Mesenchymal stem cell (in vitro differentiated cells and primary cell): ENCODE data around the gene KLF15.

Source experiments
- DNase-seq: peaks from one replicate; pipeline ENCODE4 v3.0.0-alpha.2; 2013
- H2AFZ ChIP-seq: one replicate; pipeline ENCODE4 v1.6.1; 2013; ENCODE audit warnings: low read depth, mild to moderate bottlenecking, control low read depth, inconsistent platforms, low read length, moderate library complexity
- H2AK5ac ChIP-seq: 2 replicates; pipeline ENCODE4 v1.6.1; 2013; ENCODE audit warnings: low read length, moderate library complexity, mild to moderate bottlenecking, inconsistent platforms; ENCODE audit not compliant: severe bottlenecking
- H2BK120ac ChIP-seq: one replicate; pipeline ENCODE4 v1.6.1; 2013; ENCODE audit warnings: low read depth, mild to moderate bottlenecking, inconsistent platforms, low read length, moderate library complexity
- H2BK12ac ChIP-seq, 2 experiments: one replicate each; pipeline ENCODE4 v1.6.1; 2013; ENCODE audit warnings: inconsistent platforms in 2 of 2, low read length in 2 of 2, mild to moderate bottlenecking in 2 of 2, moderate library complexity in 2 of 2, control low read depth in 1 of 2
- H2BK15ac ChIP-seq: one replicate; pipeline ENCODE4 v1.6.1; 2013; ENCODE audit warnings: mild to moderate bottlenecking, low read depth, inconsistent platforms; ENCODE audit not compliant: poor library complexity, severe bottlenecking
- H2BK5ac ChIP-seq: 2 replicates; pipeline ENCODE4 v1.6.1; 2013; ENCODE audit warnings: low read depth, mild to moderate bottlenecking, low read length, control low read depth, inconsistent platforms; ENCODE audit not compliant: poor library complexity, severe bottlenecking
- H3K14ac ChIP-seq, 2 experiments: one replicate each; pipeline ENCODE4 v1.6.1; 2013; ENCODE audit warnings: inconsistent platforms in 2 of 2, low read length in 2 of 2, control low read depth in 1 of 2, mild to moderate bottlenecking in 1 of 2, moderate library complexity in 1 of 2
- H3K18ac ChIP-seq, 2 experiments: one replicate each; pipeline ENCODE4 v1.6.1; 2013; ENCODE audit warnings: inconsistent platforms in 2 of 2, low read length in 2 of 2, control low read depth in 1 of 2, low read depth in 1 of 2, mild to moderate bottlenecking in 1 of 2
- H3K23ac ChIP-seq, 2 experiments: one replicate each; pipeline ENCODE4 v1.6.1; 2013; ENCODE audit warnings: inconsistent platforms in 2 of 2, low read length in 2 of 2, mild to moderate bottlenecking in 2 of 2, moderate library complexity in 2 of 2, control low read depth in 1 of 2
- H3K27ac ChIP-seq: 2 replicates; pipeline ENCODE4 v1.5.1; 2013; ENCODE audit warnings: mild to moderate bottlenecking, moderate library complexity, low read length, control low read depth, inconsistent platforms; ENCODE audit not compliant: poor library complexity, severe bottlenecking
- H3K27me3 ChIP-seq, 2 experiments: 2 replicates each; pipeline versions ENCODE4 v1.6.1 to v1.7.0; 2013; ENCODE audit warnings: low read length in 2 of 2, mild to moderate bottlenecking in 2 of 2, moderate library complexity in 2 of 2, control low read depth in 1 of 2, inconsistent platforms in 1 of 2; ENCODE audit not compliant: control insufficient read depth in 1 of 2, insufficient read depth in 1 of 2
- H3K36me3 ChIP-seq, 2 experiments: 2 replicates each; pipeline versions ENCODE4 v1.6.1 to v1.7.0; 2013; ENCODE audit warnings: low read length in 2 of 2, control low read depth in 1 of 2, inconsistent platforms in 1 of 2, low read depth in 1 of 2, mild to moderate bottlenecking in 1 of 2; ENCODE audit not compliant: insufficient read depth in 2 of 2, control insufficient read depth in 1 of 2
- H3K4ac ChIP-seq, 2 experiments: one replicate each; pipeline ENCODE4 v1.6.1; 2013; ENCODE audit warnings: inconsistent platforms in 2 of 2, low read length in 2 of 2, mild to moderate bottlenecking in 2 of 2, moderate library complexity in 2 of 2, control low read depth in 1 of 2, low read depth in 1 of 2
- H3K4me1 ChIP-seq: 2 replicates; pipeline ENCODE4 v1.6.1; 2013; ENCODE audit warnings: low read depth, low read length, control low read depth; ENCODE audit not compliant: control insufficient read depth, insufficient read depth
- H3K4me2 ChIP-seq: 2 replicates; pipeline ENCODE4 v1.6.1; 2013; ENCODE audit warnings: low read length, mild to moderate bottlenecking, inconsistent platforms; ENCODE audit not compliant: poor library complexity, severe bottlenecking
- H3K4me3 ChIP-seq, 2 experiments: 2 replicates each; pipeline versions ENCODE4 v1.5.1 to v1.7.0; 2013; ENCODE audit warnings: low read length in 2 of 2, mild to moderate bottlenecking in 2 of 2, control low read depth in 1 of 2, low read depth in 1 of 2; ENCODE audit not compliant: insufficient read depth in 1 of 2
- H3K79me1 ChIP-seq: replicated peaks from 2 replicates; pipeline ENCODE4 v1.6.1; 2013; ENCODE audit warnings: mild to moderate bottlenecking, control low read depth, low read length, inconsistent platforms; ENCODE audit not compliant: poor library complexity, severe bottlenecking
- H3K9ac ChIP-seq: 2 replicates; pipeline ENCODE4 v1.7.0; 2013; ENCODE audit warnings: mild to moderate bottlenecking, low read length, moderate library complexity
- H3K9me3 ChIP-seq: 2 replicates; pipeline ENCODE4 v1.7.0; 2013; ENCODE audit warnings: mild to moderate bottlenecking, low read length; ENCODE audit not compliant: control insufficient read depth
- H4K8ac ChIP-seq: one replicate; pipeline ENCODE4 v1.6.1; 2013; ENCODE audit warnings: inconsistent platforms, mild to moderate bottlenecking, low read length, moderate library complexity
- H4K91ac ChIP-seq: one replicate; pipeline ENCODE4 v1.6.1; 2013; ENCODE audit warnings: mild to moderate bottlenecking, low read length, inconsistent platforms
- WGBS: methylation state at CpG from one replicate; pipeline ENCODE4 v1.1.7; 2013; ENCODE audit warnings: mixed read lengths; 5-methylcytosine and 5-hydroxymethylcytosine counted together

KLF15 gene

DNA sequence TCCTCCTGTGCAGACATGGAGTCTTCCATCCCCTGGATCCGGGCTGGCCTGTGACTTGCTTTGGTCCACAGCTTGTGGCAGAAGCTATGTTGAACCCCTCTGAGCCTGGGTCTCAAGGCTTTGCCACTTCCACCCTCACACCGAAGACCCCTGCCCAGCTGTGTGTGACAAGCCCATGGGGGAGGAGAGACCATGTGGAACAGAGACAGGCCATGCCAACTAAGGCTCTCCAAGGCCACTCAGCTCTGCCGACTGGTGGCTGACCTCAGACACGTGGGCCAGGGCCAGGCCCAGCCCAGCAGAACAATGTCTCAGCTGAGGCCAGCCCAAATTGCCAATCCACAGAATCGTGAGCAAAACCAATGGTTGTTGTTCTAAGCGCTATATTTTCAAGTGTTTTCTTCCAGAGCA, 21.1 kb upstream of the KLF15 start:
- H2AK5ac ChIP-seq: no peak overlapping the region
- H2BK15ac ChIP-seq: no peak overlapping the region
- H3K4me3 ChIP-seq: no peak overlapping the region
- no peaks in the 10 kb centered on the region for H3K4me1 ChIP-seq
- H3K14ac ChIP-seq: peak overlapping the region in 1 of 2 experiments; percentile 28
- H3K27ac ChIP-seq: no peak overlapping the region
- H4K8ac ChIP-seq: no peak overlapping the region
- peaks cover 17 to 24% of the 10 kb centered on the region in 2 experiments for H3K27me3 ChIP-seq
- no peak overlapping the region for H3K23ac ChIP-seq
- H2BK5ac ChIP-seq: no peak overlapping the region
- H3K9ac ChIP-seq: no peak overlapping the region
- no peak overlapping the region for H2BK12ac ChIP-seq
- no peak overlapping the region for H3K4me2 ChIP-seq
- peaks cover 6% of the 10 kb centered on the region for H3K9me3 ChIP-seq
- no peak for DNase-seq
- H3K18ac ChIP-seq: no peak overlapping the region
- no peak overlapping the region for H3K4ac ChIP-seq
- H3K79me1 ChIP-seq: no peaks in the 10 kb centered on the region
- no peak overlapping the region for H2BK120ac ChIP-seq
- H4K91ac ChIP-seq: no peak overlapping the region
- H3K36me3 ChIP-seq: no peaks in the 10 kb centered on the region
- no peak overlapping the region for H2AFZ ChIP-seq
- 83% methylated on average over 6 of the region's 6 CpGs for WGBS

DNA sequence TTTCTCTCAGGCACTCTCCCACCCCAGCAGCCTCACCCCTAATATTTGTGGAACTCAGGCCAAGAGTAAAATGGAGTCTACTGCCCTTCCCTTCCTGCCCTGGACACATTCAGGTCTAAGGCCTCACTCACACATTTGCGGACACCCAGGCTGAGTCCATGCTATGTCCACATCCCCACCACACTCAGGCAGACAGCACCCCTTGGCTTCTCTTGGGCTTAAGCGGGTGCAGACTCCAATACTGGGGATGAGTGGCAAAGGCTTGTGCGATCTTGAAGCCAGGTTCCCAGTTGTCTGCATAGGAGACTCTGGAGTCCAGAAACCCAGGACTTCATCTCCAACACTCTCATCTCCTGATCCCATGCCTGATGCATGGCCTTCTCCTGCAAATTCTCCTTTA, 20.0 kb upstream of the KLF15 start:
- H3K79me1 ChIP-seq: no peaks in the 10 kb centered on the region
- no peaks in the 10 kb centered on the region for H3K36me3 ChIP-seq

DNA sequence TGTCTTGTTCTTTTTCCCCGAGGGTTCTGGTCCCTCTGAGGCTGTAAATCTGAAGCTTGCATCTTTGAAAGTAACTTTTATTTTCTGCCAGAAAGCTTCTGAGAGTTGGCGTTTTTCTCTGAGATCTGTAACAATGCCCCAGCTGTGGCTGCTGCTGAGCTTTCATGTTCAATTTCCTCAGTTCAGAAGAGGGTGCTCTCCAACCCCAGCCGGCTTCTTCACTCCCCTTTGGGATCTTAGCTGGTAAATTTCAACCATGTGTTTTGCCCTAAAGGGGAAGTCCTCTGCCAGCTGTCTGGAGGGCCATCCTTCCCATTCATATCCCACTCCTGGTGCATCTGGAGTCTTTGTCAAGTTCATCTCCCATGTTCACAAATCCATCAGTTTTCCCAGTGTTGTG, 19.2 kb upstream of the KLF15 start:
- Histone ChIP-seq H3K18ac (no peak overlapping the region), H3K4ac (no peak overlapping the region), H2AFZ (no peak overlapping the region), H3K14ac (no peak overlapping the region), H3K9ac (no peak overlapping the region), H3K4me2 (no peak overlapping the region), H3K79me1 (no peaks in the 10 kb centered on the region), H3K27me3 (peaks cover 17 to 32% of the 10 kb centered on the region in 2 experiments), H4K91ac (no peak overlapping the region), H2BK120ac (no peak overlapping the region), H3K36me3 (no peaks in the 10 kb centered on the region), H2AK5ac (no peak overlapping the region), H3K27ac (no peak overlapping the region), H2BK12ac (no peak overlapping the region), H3K4me1 (no peaks in the 10 kb centered on the region), H4K8ac (no peak overlapping the region), H3K23ac (no peak overlapping the region), H2BK15ac (no peak overlapping the region), H2BK5ac (no peak overlapping the region), H3K9me3 (peaks cover 6% of the 10 kb centered on the region), H3K4me3 (no peak overlapping the region)
- DNase-seq: no peak
- WGBS: 50% methylated on average over 3 of the region's 3 CpGs

More for the DNA sequence above, 20.0 kb upstream of the KLF15 start:
- H3K23ac ChIP-seq: no peak overlapping the region
- no peak overlapping the region for H3K4me2 ChIP-seq
- H3K4me1 ChIP-seq: no peaks in the 10 kb centered on the region
- no peak overlapping the region for H3K4ac ChIP-seq
- no peak overlapping the region for H3K9ac ChIP-seq
- H3K27me3 ChIP-seq: peaks cover 17 to 24% of the 10 kb centered on the region in 2 experiments
- H2BK12ac ChIP-seq: no peak overlapping the region
- H2BK120ac ChIP-seq: no peak overlapping the region
- 100% methylated on average over 3 of the region's 3 CpGs for WGBS
- no peak overlapping the region for H2AK5ac ChIP-seq
- no peak overlapping the region for H3K4me3 ChIP-seq
- no peak overlapping the region for H3K14ac ChIP-seq
- H2BK5ac ChIP-seq: no peak overlapping the region
- H2BK15ac ChIP-seq: no peak overlapping the region
- H3K27ac ChIP-seq: no peak overlapping the region
- no peak for DNase-seq
- no peak overlapping the region for H4K91ac ChIP-seq
- no peak overlapping the region for H3K18ac ChIP-seq
- no peak overlapping the region for H4K8ac ChIP-seq
- H2AFZ ChIP-seq: no peak overlapping the region
- peaks cover 6% of the 10 kb centered on the region for H3K9me3 ChIP-seq

DNA sequence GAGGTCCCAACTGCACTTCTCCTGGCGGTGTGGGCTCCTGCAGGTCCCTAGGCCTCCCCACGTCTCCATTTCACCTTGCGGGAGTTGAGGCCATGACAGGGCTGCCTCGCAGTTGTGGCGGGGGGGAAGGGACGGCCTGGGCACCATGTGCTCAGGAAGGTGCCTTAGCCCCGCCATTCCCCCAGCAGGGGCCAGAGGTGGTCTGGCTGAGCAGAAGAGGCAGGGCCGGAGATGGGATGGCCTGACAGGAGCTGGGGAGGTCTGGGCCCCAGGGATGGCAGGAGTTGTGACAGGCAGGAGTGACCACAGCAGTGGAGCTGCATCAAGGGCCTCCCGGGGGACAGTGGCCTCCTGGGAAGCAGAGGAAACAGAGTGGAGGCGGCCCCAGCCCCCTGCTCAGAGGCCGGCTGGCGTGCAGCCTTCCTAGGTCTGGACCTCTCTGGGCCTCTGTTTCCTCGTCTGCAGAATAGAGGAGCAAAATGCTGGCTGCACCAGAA, 18.7 kb upstream of the KLF15 start:
- Histone ChIP-seq H3K4me2 (no peak overlapping the region), H3K27me3 (peaks cover 17 to 29% of the 10 kb centered on the region in 2 experiments), H2BK120ac (no peak overlapping the region), H3K27ac (no peak overlapping the region), H2AK5ac (no peak overlapping the region), H3K79me1 (no peaks in the 10 kb centered on the region), H2BK5ac (no peak overlapping the region), H3K9me3 (peaks cover 6% of the 10 kb centered on the region), H3K4me3 (no peak overlapping the region), H2BK12ac (no peak overlapping the region), H3K9ac (no peak overlapping the region), H3K4me1 (no peaks in the 10 kb centered on the region), H3K23ac (no peak overlapping the region), H2AFZ (no peak overlapping the region), H3K18ac (no peak overlapping the region), H3K4ac (no peak overlapping the region), H4K91ac (no peak overlapping the region), H2BK15ac (no peak overlapping the region), H4K8ac (no peak overlapping the region), H3K14ac (no peak overlapping the region), H3K36me3 (no peaks in the 10 kb centered on the region)
- DNase-seq: no peak
- 77% methylated on average over 13 of the region's 13 CpGs for WGBS
